B cell (primary cell): ENCODE results near the gene B9D2. TPM values are rescaled to one million over a fixed set of nuclear protein-coding genes. Genes with fewer than 3 reads are reported as not detected.

ENCODE experiments used
- ATAC-seq: fragments of 200-7000 bp; cut with Tn5 transposase; one replicate; pipeline ENCODE4 v1.10.0; 2021; ENCODE audit warnings: low read depth, mild to moderate bottlenecking, moderate number of reproducible peaks, moderate library complexity
- CTCF ChIA-PET: fragments of 350-600 bp; sonication (Branson Sonifier 250); formaldehyde crosslinking; loops from one replicate; lab custom pipeline; 2021; ENCODE audit warnings: antibody characterized with exemption, inconsistent platforms; lab: Charles Lee
- POLR2A ChIA-PET: fragments of 350-600 bp; sonication (Branson Sonifier 250); formaldehyde crosslinking; loops from one replicate; lab custom pipeline; 2021; ENCODE audit warnings: antibody characterized with exemption; lab: Charles Lee
- DNase-seq: peaks from one replicate; pipeline ENCODE4 v3.0.0; 2013
- H2AFZ ChIP-seq: 2 replicates; pipeline ENCODE4 v1.6.1; 2012; ENCODE audit warnings: mild to moderate bottlenecking, low read depth, low read length; ENCODE audit not compliant: insufficient read depth, poor library complexity, severe bottlenecking
- H3K27ac ChIP-seq, 2 donors: 1 replicate in 1 of 2; 2 replicates in 1 of 2; pipeline ENCODE4 v1.5.1; 2012 to 2013; ENCODE audit warnings: low read length in 2 of 2, mild to moderate bottlenecking in 2 of 2, moderate library complexity in 1 of 2
- H3K27me3 ChIP-seq, 4 experiments: fragments of 200-600 bp in 1 of 4; sonication (generic) in 1 of 4; replicated peaks in 1 of 4; 1 replicate in 2 of 4; 2 replicates in 2 of 4; pipeline versions ENCODE4 v1.6.1 to v1.7.0; 2013 to 2016; ENCODE audit warnings: low read length in 3 of 4, mild to moderate bottlenecking in 2 of 4, mixed read lengths in 1 of 4, moderate library complexity in 1 of 4; ENCODE audit not compliant: insufficient read depth in 4 of 4, control insufficient read depth in 3 of 4; ENCODE audit errors: control extremely low read depth in 1 of 4
- H3K36me3 ChIP-seq, 2 experiments: replicated peaks in 1 of 2; 1 replicate in 1 of 2; 2 replicates in 1 of 2; pipeline versions ENCODE4 v1.6.1 to v1.7.1; 2013; ENCODE audit warnings: low read length in 1 of 2; ENCODE audit not compliant: insufficient read depth in 2 of 2, control insufficient read depth in 1 of 2; ENCODE audit errors: control extremely low read depth in 1 of 2, extremely low read depth in 1 of 2
- H3K4me1 ChIP-seq, 2 donors: fragments of 200-600 bp in 1 of 2; sonication (generic) in 1 of 2; 1 replicate in 1 of 2; 2 replicates in 1 of 2; pipeline versions ENCODE4 v1.5.1 to v1.6.1; 2013 to 2017; ENCODE audit warnings: low read length in 2 of 2; ENCODE audit not compliant: control insufficient read depth in 2 of 2, insufficient read depth in 2 of 2
- H3K4me2 ChIP-seq: replicated peaks from 2 replicates; pipeline ENCODE3; 2012; ENCODE audit warnings: mild to moderate bottlenecking, low read depth, low read length; ENCODE audit not compliant: poor library complexity, severe bottlenecking
- H3K4me3 ChIP-seq, 5 experiments: fragments of 200-600 bp in 1 of 5; sonication (generic) in 1 of 5; 1 replicate in 3 of 5; 2 replicates in 2 of 5; pipeline versions ENCODE4 v1.5.1 to v1.7.0; 2011 to 2016; ENCODE audit warnings: low read length in 4 of 5, mild to moderate bottlenecking in 4 of 5, low read depth in 2 of 5, control low read depth in 1 of 5, moderate library complexity in 1 of 5; ENCODE audit not compliant: insufficient read depth in 1 of 5; ENCODE audit errors: control extremely low read depth in 1 of 5, extremely low read depth in 1 of 5
- H3K79me2 ChIP-seq: fragments of 200-600 bp; sonication (generic); one replicate; pipeline ENCODE4 v1.6.0; 2016; ENCODE audit warnings: low read length; ENCODE audit not compliant: control insufficient read depth, insufficient read depth
- H3K9ac ChIP-seq: fragments of 200-600 bp; sonication (generic); 2 replicates; pipeline ENCODE4 v1.6.1; 2017; ENCODE audit warnings: mild to moderate bottlenecking, low read length, moderate library complexity
- H3K9me3 ChIP-seq, 3 donors: one replicate each; pipeline versions ENCODE4 v1.6.1 to v1.7.1; 2013; ENCODE audit warnings: low read length in 2 of 3; ENCODE audit not compliant: control insufficient read depth in 2 of 3, insufficient read depth in 1 of 3; ENCODE audit errors: control extremely low read depth in 1 of 3
- H4K20me1 ChIP-seq: 2 replicates; pipeline ENCODE4 v1.6.0; 2012; ENCODE audit warnings: mild to moderate bottlenecking, low read length; ENCODE audit not compliant: insufficient read depth, control insufficient read depth, poor library complexity, severe bottlenecking
- H3K27ac Mint-ChIP-seq: one replicate; pipeline ENCODE4 v1.8.0; 2021; ENCODE audit warnings: mixed read lengths
- H3K27me3 Mint-ChIP-seq: one replicate; pipeline ENCODE4 v1.8.0; 2021; ENCODE audit warnings: mixed read lengths
- H3K4me1 Mint-ChIP-seq: one replicate; pipeline ENCODE4 v1.8.0; 2021; ENCODE audit warnings: mixed read lengths
- H3K4me3 Mint-ChIP-seq: one replicate; pipeline ENCODE4 v1.8.0; 2021; ENCODE audit warnings: mixed read lengths
- H3K9me3 Mint-ChIP-seq: one replicate; pipeline ENCODE4 v1.8.0; 2022; ENCODE audit warnings: mixed read lengths; ENCODE audit not compliant: insufficient read depth
- EZH2 ChIP-seq: IDR thresholded peaks from 2 replicates; pipeline ENCODE4 v1.6.1; 2012; ENCODE audit warnings: borderline replicate concordance, low read depth, mild to moderate bottlenecking, moderate library complexity, low read length; ENCODE audit not compliant: insufficient read depth, poor library complexity, severe bottlenecking
- WGBS: methylation state at CpG from one replicate; pipeline ENCODE4 v1.1.5; 2013; ENCODE audit warnings: missing lambda C conversion rate; ENCODE audit not compliant: insufficient coverage; 5-methylcytosine and 5-hydroxymethylcytosine counted together
- intact Hi-C: fragments of 100-400 bp; cut with micrococcal nuclease; formaldehyde crosslinking; loops from one replicate; pipeline ENCODE4 v1.10.0; 2022
- polyA plus RNA-seq: library from polyadenylated mRNA; depleted of rRNA; stranded (reverse); fragments of >200 nt; gene quantifications from 2 replicates; pipeline ENCODE4 v1.2.3, GENCODE V29; 2012
- total RNA-seq, 2 donors: library from RNA; stranded (reverse); fragments of 120-200 nt in 1 of 2; gene quantifications; 1 replicate in 1 of 2; 2 replicates in 1 of 2; pipeline versions ENCODE4 v1.2.3 to v1.2.4, GENCODE V29; 2013 to 2022
- TF ChIP-seq, protein P1 (sequence below): fragments of 200-600 bp; IDR thresholded peaks from one replicate; pipeline ENCODE4 v1.8.0; 2022; ENCODE audit warnings: antibody characterized with exemption, mild to moderate bottlenecking

Gene B9D2
- total and polyA plus RNA-seq, 2 donors (not counting 1 experiment from before 2014, with no cell fraction given), result 9.9 to 17.5 TPM

DNA sequence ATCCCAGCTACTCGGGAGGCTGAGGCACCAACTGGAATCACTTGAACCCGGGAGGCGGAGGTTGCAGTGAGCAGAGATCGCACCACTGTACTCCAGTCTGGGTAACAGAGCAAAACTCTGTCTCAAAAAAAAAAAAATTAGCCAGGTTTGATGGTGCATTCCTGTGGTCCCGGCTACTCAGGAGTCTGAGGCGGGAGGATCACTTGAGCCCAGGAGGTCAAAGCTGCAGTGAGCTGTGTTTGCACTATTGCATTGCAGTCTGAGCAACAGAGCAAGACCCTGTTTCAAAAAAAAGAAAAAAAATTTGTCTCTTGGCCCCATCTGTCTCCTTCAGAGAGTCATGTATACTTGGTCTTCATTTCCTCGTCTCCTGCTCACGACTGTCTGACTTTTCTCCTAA lies 52.3 kb downstream of the B9D2 start:
- WGBS, result 94% methylated on average over 7 of the region's 8 CpGs
- Mint-ChIP-seq H3K4me3 (peak overlapping the region; percentile 63), H3K9me3 (no peaks in the 10 kb centered on the region), H3K4me1 (peaks cover 63% of the 10 kb centered on the region), H3K27me3 (no peaks in the 10 kb centered on the region), H3K27ac (peak overlapping the region; percentile 56)
- H3K79me2 ChIP-seq, result peaks cover 73% of the 10 kb centered on the region
- H3K4me3 ChIP-seq, result no peak overlapping the region
- intact Hi-C loops, result no loop called here
- H3K9me3 ChIP-seq, result no peaks in the 10 kb centered on the region
- peaks cover 55% of the 10 kb centered on the region for H4K20me1 ChIP-seq
- H2AFZ ChIP-seq, result no peak overlapping the region
- no peak for DNase-seq
- ChIA-PET POLR2A (interaction anchor here (0.6 to 1.0 kb wide), 2 partner anchors 49 to 806 kb away, joined by 3 to 4 read pairs; no protein-coding TSS in a partner anchor), CTCF (interaction anchor here (0.7 to 7.0 kb wide), 2 partner anchors 14 to 47 kb away, joined by 4 to 67 read pairs; partner anchors contain the start of gene HNRNPUL1)
- no peak overlapping the region for H3K9ac ChIP-seq
- no peak overlapping the region for H3K27ac ChIP-seq
- H3K27me3 ChIP-seq, result no peaks in the 10 kb centered on the region
- H3K4me1 ChIP-seq, result peaks cover 46 to 54% of the 10 kb centered on the region in 2 donors
- TF ChIP-seq, protein P1, sequence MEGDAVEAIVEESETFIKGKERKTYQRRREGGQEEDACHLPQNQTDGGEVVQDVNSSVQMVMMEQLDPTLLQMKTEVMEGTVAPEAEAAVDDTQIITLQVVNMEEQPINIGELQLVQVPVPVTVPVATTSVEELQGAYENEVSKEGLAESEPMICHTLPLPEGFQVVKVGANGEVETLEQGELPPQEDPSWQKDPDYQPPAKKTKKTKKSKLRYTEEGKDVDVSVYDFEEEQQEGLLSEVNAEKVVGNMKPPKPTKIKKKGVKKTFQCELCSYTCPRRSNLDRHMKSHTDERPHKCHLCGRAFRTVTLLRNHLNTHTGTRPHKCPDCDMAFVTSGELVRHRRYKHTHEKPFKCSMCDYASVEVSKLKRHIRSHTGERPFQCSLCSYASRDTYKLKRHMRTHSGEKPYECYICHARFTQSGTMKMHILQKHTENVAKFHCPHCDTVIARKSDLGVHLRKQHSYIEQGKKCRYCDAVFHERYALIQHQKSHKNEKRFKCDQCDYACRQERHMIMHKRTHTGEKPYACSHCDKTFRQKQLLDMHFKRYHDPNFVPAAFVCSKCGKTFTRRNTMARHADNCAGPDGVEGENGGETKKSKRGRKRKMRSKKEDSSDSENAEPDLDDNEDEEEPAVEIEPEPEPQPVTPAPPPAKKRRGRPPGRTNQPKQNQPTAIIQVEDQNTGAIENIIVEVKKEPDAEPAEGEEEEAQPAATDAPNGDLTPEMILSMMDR, result no peak
- TF ChIP-seq EZH2, result no peak
- no peak for ATAC-seq
- H3K36me3 ChIP-seq, result peaks cover 4 to 41% of the 10 kb centered on the region in 2 experiments
- H3K4me2 ChIP-seq, result no peak overlapping the region

DNA sequence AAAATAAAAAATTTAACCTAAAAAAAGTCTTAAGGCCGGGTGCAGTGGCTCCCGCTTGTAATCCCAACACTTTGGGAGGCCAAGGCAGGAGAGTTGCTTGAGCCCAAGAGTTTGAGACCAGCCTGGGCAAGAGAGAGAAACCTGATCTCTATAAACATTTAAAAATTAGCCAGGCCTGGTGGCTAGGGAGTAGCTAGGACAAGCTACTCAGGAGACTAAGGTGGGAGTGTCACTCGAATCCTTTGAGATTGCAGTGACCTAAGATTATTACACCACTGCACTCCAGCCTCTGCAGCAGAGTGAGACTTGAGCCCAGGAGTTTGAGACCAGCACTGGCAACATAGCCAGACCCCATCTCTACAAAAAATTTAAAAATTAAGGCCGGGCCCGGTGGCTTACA lies 52.9 kb downstream of the B9D2 start:
- WGBS, result 92% methylated on average over 2 of the region's 5 CpGs
- no peaks in the 10 kb centered on the region for H3K9me3 ChIP-seq
- H3K27me3 ChIP-seq, result no peaks in the 10 kb centered on the region
- intact Hi-C loops, result no loop called here
- H3K4me3 Mint-ChIP-seq, result no peak overlapping the region
- TF ChIP-seq EZH2, result no peak
- TF ChIP-seq, protein P1, result no peak
- ATAC-seq, result no peak
- ChIA-PET POLR2A (interaction anchor here (1.0 to 1.6 kb wide), 2 partner anchors 16 to 48 kb away, joined by 3 to 12 read pairs; no protein-coding TSS in a partner anchor), CTCF (interaction anchor here (3.6 to 7.2 kb wide), 3 partner anchors 41 to 259 kb away, joined by 21 to 67 read pairs (median 53); partner anchors contain the start of genes HNRNPUL1 and TGFB1)
- DNase-seq, result no peak
- H3K4me3 ChIP-seq, result peak overlapping the region in 4 of 5 experiments; percentile 59 to 95 (median 66)
- H3K36me3 ChIP-seq, result peaks cover 4 to 42% of the 10 kb centered on the region in 2 experiments
- peaks cover 65% of the 10 kb centered on the region for H3K4me1 Mint-ChIP-seq
- no peak overlapping the region for H2AFZ ChIP-seq
- peaks cover 71% of the 10 kb centered on the region for H3K79me2 ChIP-seq
- H4K20me1 ChIP-seq, result peaks cover 51% of the 10 kb centered on the region
- H3K4me2 ChIP-seq, result peak overlapping the region; percentile 98
- H3K27ac Mint-ChIP-seq, result no peak overlapping the region
- H3K9me3 Mint-ChIP-seq, result no peaks in the 10 kb centered on the region
- peak overlapping the region in 1 of 2 donors; percentile 100 for H3K27ac ChIP-seq
- peaks cover 49 to 59% of the 10 kb centered on the region in 2 donors for H3K4me1 ChIP-seq
- peak overlapping the region; percentile 96 for H3K9ac ChIP-seq
- no peaks in the 10 kb centered on the region for H3K27me3 Mint-ChIP-seq
